GM21619 (cell line): Measurements from ENCODE around the gene THOC6.
A peak's percentile ranks its signal among the peaks of the same experiment; 100 is the strongest.
"Not testable (repeated sequence)": the region's sequence is repeated elsewhere in the genome, so short reads cannot be mapped to it uniquely, and the experiment has no call there.

Experiments used
- ATAC-seq: cut with Tn5 transposase; IDR thresholded peaks from one replicate; pipeline ENCODE4 v1.9.1; 2021; ENCODE audit not compliant: unreplicated experiment

The THOC6 gene

GRCh38 chr16:3070608-3071111 is 46.8 kb downstream of the THOC6 start:
- no peak for ATAC-seq

- no peak for ATAC-seq
These were observed 47.8 kb downstream of the THOC6 start for GRCh38 chr16:3071655-3072054.

- not testable (repeated sequence) for ATAC-seq
These were observed 48.3 kb downstream of the THOC6 start for GRCh38 chr16:3072148-3072547.

GRCh38 chr16:3072576-3073263 is 48.9 kb downstream of the THOC6 start:
- not testable (repeated sequence) for ATAC-seq

- ATAC-seq: no peak
These were observed 49.6 kb downstream of the THOC6 start for GRCh38 chr16:3073448-3073847.

- peak; percentile 64 for ATAC-seq
These were observed 51.2 kb downstream of the THOC6 start for GRCh38 chr16:3074860-3075522.

- no peak for ATAC-seq
These were observed 51.7 kb downstream of the THOC6 start for GRCh38 chr16:3075523-3075915.

- ATAC-seq: not testable (repeated sequence)
These were observed 52.1 kb downstream of the THOC6 start for GRCh38 chr16:3075946-3076345.

- ATAC-seq: no peak
These were observed 52.7 kb downstream of the THOC6 start for GRCh38 chr16:3076577-3076976.
